Body of pancreas (tissue), 4 donors: Measurements from ENCODE around the gene SCAF8. TPM values are rescaled to one million over a fixed set of nuclear protein-coding genes. Genes with fewer than 3 reads are reported as not detected.

Source experiments
- ATAC-seq: fragments of 150-250 bp; one replicate; pipeline ENCODE4 v1.9.1; 2016
- DNase-seq, 4 donors: peaks; one replicate each; pipeline ENCODE4 v3.0.0-alpha.2; 2019
- H3K27ac ChIP-seq, 4 donors: fragments of 200-600 bp; sonication (generic); 1 replicate in 3 of 4; 2 replicates in 1 of 4; pipeline versions ENCODE4 v1.5.1 to v1.6.1; 2016 to 2019; ENCODE audit warnings: mild to moderate bottlenecking in 1 of 4, mixed read lengths in 1 of 4, moderate library complexity in 1 of 4
- H3K27me3 ChIP-seq, 2 donors: fragments of 200-600 bp; sonication (generic); one replicate each; pipeline ENCODE4 v1.6.0; 2016; ENCODE audit warnings: mild to moderate bottlenecking in 1 of 2
- H3K36me3 ChIP-seq, 2 donors: fragments of 200-600 bp; sonication (generic); replicated peaks in 1 of 2; 2 replicates each; pipeline ENCODE4 v1.5.1; 2016; ENCODE audit warnings: low read depth in 2 of 2; ENCODE audit not compliant: insufficient read depth in 1 of 2
- H3K4me1 ChIP-seq: fragments of 200-600 bp; sonication (generic); one replicate; pipeline ENCODE4 v1.6.0; 2016
- H3K4me3 ChIP-seq, 2 donors: fragments of 200-600 bp; sonication (generic); 1 replicate in 1 of 2; 2 replicates in 1 of 2; pipeline ENCODE4 v1.5.1; 2016 to 2019
- H3K9me3 ChIP-seq, 3 donors: fragments of 200-600 bp; sonication (generic); 1 replicate in 2 of 3; 2 replicates in 1 of 3; pipeline ENCODE4 v1.5.1; 2016
- CTCF ChIP-seq, 7 experiments: fragments of 450-650 bp in 4 of 7; fragments of 200-600 bp in 3 of 7; sonication (generic) in 3 of 7; IDR thresholded peaks; one replicate each; pipeline ENCODE4 v1.5.1; 2016 to 2019; ENCODE audit warnings: antibody characterized with exemption in 7 of 7
- POLR2A ChIP-seq, 3 donors: fragments of 450-650 bp; IDR thresholded peaks; one replicate each; pipeline ENCODE4 v1.6.1; 2016; ENCODE audit warnings: antibody characterized with exemption in 3 of 3, mild to moderate bottlenecking in 2 of 3
- WGBS, 2 donors: methylation state at CpG; one replicate each; pipeline ENCODE4 v1.1.5; 2017; 5-methylcytosine and 5-hydroxymethylcytosine counted together
- intact Hi-C: fragments of 100-400 bp; cut with DNase I; formaldehyde crosslinking; loops from one replicate; pipeline ENCODE4 v1.15.1; 2023
- total RNA-seq, 2 donors: library from RNA; depleted of rRNA; stranded (reverse); fragments of >200 nt; gene quantifications; one replicate each; pipeline ENCODE4 v1.1.0, GENCODE V29; 2016

The SCAF8 gene
- total RNA-seq, 2 donors from 2014 or later, result 23.6 to 24.1 TPM

GRCh38 chr6:154732538-154733182 is 556 bp upstream of the SCAF8 start:
- DNase-seq (peak in 3 of 4 donors; percentile 44 to 56 (median 51)), ATAC-seq (peak; percentile 8)
- peaks cover 38% of the 10 kb centered on the region for H3K4me1 ChIP-seq
- no peaks in the 10 kb centered on the region for H3K27me3 ChIP-seq
- H3K27ac ChIP-seq, result peak overlapping the region; percentile 95 to 100 (median 100)
- H3K4me3 ChIP-seq, result peak overlapping the region; percentile 93 to 95
- 7 to 9% methylated on average over 17 to 26 of the region's 26 CpGs for WGBS, 2 donors
- TF ChIP-seq POLR2A (IDR thresholded peaks at IDR 0.05) (no peak), CTCF (IDR thresholded peaks at IDR 0.05) (no peak)
- H3K9me3 ChIP-seq, result no peaks in the 10 kb centered on the region
- intact Hi-C loops, result no loop called here
- H3K36me3 ChIP-seq, result no peaks in the 10 kb centered on the region

DNA sequence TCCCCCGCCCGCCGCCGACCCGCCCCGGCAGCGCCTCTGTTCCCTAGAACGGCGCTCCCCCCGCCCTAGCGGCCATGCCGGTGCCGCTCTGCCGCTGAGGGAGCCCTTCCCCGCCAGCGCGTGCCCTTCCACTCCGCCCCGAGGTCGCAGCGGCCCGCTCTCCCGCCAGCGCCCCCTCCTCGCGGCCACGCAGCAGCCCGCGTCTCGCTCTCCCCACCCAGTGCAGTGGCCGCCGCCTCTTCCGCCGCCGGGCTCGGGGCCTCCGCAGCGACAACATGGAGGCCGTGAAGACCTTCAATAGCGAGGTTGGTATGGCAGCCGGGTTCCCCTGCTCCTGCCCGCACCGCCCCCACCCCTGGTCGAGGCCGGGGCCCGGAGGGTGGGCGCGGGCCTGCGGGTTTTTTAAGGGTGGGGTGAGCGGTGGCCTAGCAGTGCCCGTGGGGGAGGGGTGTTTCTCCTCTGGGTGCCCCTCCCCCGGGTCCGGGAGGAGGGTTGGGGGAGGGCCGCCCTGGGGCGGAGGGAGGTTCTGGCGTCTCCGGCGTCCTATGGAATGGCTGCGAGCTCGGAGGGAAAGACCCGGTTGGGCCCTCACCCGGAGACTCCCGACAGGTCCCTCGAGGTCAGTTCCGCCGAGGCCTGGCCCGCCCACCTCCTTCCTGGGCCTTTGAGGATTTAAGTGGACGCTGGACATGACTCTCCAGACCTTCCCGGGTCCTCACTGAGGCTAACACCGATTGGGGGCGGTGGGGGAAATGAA is 588 bp downstream of the SCAF8 start:
- Histone ChIP-seq H3K9me3 (no peaks in the 10 kb centered on the region), H3K4me3 (peak overlapping the region; percentile 93 to 95), H3K27ac (peak overlapping the region; percentile 95 to 100 (median 100)), H3K4me1 (peaks cover 49% of the 10 kb centered on the region), H3K36me3 (no peaks in the 10 kb centered on the region), H3K27me3 (no peaks in the 10 kb centered on the region)
- intact Hi-C loops, result no loop called here
- DNase-seq, result peak; percentile 96 to 98 (median 96)
- WGBS, 2 donors, result 0% methylated on average over 2 to 70 of the region's 71 CpGs
- peak; percentile 94 for ATAC-seq
- TF ChIP-seq POLR2A (IDR thresholded peaks at IDR 0.05) (peak; percentile 35 to 83 (median 70)), CTCF (IDR thresholded peaks at IDR 0.05) (peak in 3 of 7 experiments; percentile 25 to 34 (median 33))

- Histone ChIP-seq H3K9me3 (no peaks in the 10 kb centered on the region), H3K27me3 (no peaks in the 10 kb centered on the region), H3K4me1 (peaks cover 76% of the 10 kb centered on the region), H3K36me3 (no peaks in the 10 kb centered on the region), H3K4me3 (no peak overlapping the region), H3K27ac (no peak overlapping the region)
- TF ChIP-seq POLR2A (IDR thresholded peaks at IDR 0.05) (no peak), CTCF (IDR thresholded peaks at IDR 0.05) (no peak)
- WGBS, 2 donors, result 57 to 64% methylated on average over 4 of the region's 4 CpGs
- intact Hi-C loops, result no loop called here
- ATAC-seq (no peak), DNase-seq (no peak)
Measured at GRCh38 chr6:154736618-154737259, 3.5 kb downstream of the SCAF8 start.

DNA sequence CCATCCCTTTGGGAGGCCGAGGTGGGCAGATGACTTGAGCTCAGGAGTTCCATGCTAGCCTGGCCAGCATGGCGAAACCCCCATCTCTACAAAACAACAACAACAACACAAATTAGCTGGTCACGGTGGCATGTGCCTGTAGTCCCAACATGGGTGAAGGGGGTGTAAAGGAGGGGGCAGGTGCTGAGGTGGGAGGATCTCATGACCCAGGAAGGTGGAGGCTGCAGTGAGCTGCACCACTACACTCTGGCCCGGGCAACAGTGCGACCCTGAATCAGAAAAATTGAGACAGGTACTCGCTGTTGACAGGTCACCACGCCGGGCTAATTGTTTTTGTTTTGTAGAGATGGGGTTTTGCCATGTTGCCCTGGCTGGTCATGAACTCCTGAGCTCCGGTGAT is 4.2 kb downstream of the SCAF8 start:
- H3K4me1 ChIP-seq, result peaks cover 74% of the 10 kb centered on the region
- TF ChIP-seq POLR2A (IDR thresholded peaks at IDR 0.05) (no peak), CTCF (IDR thresholded peaks at IDR 0.05) (no peak)
- no peaks in the 10 kb centered on the region for H3K36me3 ChIP-seq
- no peak overlapping the region for H3K4me3 ChIP-seq
- WGBS, 2 donors, result 80 to 88% methylated on average over 9 of the region's 9 CpGs
- ATAC-seq (no peak), DNase-seq (no peak)
- H3K9me3 ChIP-seq, result no peaks in the 10 kb centered on the region
- H3K27me3 ChIP-seq, result no peaks in the 10 kb centered on the region
- intact Hi-C loops, result no loop called here
- H3K27ac ChIP-seq, result no peak overlapping the region
